Head of caudate nucleus (tissue), 42 donors: ENCODE measurements around the gene AGBL4.
A peak's percentile ranks its signal among the peaks of the same experiment; 100 is the strongest.
"Not testable (repeated sequence)": the region's sequence is repeated elsewhere in the genome, so short reads cannot be mapped to it uniquely, and the experiment has no call there.

Source experiments
- DNase-seq, 42 donors: peaks; one replicate each; pipeline versions ENCODE4 v3.0.0 to v3.0.0-alpha.2; 2020 to 2021; ENCODE audit warnings: mixed read lengths in 7 of 42
- intact Hi-C: fragments of 100-400 bp; cut with DNase I; formaldehyde crosslinking; loops from one replicate; pipeline ENCODE4 v1.15.0; 2022

Gene AGBL4

DNA sequence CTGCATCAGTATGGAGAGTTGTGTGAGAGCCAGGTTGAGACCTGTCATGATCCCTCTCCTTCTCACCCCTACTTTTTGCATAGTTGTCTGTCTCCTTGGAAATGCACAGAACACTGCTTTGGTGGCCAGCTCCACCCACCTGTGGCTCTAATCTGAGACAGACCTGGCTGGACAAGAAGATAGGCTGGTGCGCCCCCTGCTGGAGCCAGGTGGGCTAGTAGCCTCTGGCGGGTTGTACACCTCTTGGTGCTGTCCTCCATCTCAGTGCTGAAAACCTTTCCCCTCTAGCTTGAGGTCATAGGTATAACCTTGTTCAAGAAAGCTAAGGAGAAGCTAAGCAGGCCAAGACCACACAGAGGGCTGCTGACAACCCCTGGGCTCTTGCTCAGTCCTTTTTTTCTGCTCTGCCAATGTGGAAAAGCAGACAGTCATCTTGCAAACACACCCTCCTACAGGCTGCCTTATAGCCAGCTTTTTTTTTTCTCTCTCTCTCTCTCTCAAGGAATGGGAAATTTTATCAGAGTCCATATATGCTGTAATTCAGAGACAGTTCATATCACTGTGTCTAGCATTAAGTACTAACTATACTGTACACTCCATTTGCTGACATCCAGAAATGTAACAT lies 1492.9 kb downstream of the AGBL4 start:
- DNase-seq, result peak; percentile 10 to 91 (median 61)
- intact Hi-C loops, result no loop called here

DNA sequence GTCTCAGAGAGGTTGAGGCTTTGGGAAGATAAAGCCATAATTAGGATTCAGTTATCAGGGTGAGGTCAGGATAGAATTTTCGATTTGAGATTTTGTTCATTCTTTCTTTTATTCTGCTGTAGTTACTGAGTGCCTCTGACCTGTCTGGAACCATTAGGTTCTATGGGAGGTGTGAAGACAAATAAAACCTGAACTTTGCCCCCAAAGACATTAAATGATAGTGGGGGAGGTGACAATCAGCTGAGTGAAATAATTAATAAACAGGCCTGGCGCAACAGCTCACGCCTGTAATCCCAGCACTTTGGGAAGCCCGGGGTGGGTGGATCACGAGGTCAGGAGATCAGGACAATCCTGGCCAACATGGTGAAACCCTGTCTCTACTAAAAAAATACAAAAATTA lies 1496.7 kb downstream of the AGBL4 start:
- intact Hi-C loops, result no loop called here
- no peak for DNase-seq

DNA sequence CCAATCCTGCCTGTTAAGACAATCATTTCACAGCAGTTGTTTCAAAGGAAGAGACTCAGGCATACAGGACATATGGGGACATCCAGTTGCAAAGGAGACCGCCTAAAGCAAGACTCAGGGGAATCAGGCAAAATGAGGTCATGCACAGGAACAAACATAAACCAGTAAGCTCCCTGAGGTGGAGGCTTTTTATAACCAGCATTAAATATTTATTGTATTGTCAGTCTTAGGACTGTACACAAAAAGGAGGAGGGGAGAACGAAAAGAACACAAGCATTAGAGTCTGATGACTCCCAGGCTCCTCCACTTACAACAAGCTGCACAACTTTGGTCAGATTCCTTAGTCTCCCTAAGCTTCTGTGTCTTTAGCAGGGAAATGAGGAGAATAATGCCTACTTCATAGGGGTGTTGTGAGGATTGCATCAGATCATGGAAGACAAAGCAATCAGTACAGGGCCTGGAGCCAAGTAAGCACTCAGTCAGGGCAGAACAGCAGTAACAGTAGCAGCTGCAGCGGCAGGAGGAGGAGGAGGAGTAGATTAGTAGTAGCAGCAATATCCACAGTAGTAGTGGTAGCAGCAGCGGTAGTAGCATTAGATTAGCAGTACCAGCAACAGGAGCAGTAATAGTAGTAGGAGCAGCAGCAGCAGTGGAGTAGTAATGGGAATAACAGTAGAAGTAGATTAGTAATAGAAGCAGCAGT lies 1497.6 kb downstream of the AGBL4 start:
- DNase-seq, result peak; percentile 11 to 89 (median 70)
- intact Hi-C loops, result no loop called here

DNA sequence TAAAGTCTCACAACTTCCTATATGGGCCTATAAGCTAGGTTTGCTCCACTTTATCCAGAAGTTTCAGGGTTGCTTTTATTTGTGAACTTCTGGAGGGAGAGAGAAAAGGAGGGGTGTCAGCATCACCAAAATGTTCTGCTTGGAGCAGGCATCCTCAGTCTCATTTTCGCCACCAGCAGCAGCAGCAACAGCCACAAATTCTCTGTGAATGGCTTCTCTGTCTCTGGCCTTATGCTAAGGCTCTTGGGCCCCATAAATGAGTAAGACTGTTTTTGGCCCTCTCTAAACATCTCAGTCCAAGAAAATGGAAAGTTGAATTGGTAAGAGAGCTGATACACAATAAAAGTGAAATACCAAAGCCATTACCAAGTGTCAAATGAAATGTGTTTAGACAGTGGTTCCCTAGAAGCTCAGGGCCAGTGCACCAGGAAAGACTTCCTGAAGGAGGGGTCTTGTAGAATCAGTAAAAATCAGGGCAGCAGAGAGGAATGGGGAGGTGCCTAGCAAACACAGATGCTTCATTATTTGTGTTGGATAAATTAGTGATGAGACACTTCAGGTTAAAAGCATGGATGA lies 1498.8 kb downstream of the AGBL4 start:
- intact Hi-C loops, result no loop called here
- peak in 29 of 42 donors; percentile 4 to 65 (median 32) for DNase-seq

DNA sequence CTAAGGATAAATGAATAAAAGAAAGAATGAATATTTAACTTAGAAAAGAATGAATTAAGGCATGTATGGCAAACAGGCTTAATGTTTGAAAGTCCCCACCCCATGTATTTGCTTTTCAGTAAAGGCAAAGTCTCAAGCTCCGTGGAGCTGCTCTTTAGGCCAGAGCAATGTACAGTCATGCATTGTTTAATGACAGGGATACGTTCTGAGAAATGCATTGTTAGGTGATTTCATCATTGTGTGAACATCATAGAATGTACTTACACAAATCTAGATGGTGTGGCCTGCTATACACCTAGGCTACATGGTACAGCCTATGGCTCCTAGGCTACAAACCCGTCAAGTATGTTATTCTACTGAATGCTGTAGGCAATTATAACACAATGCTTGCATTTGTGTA lies 1500.2 kb downstream of the AGBL4 start:
- no peak for DNase-seq
- intact Hi-C loops, result no loop called here

DNA sequence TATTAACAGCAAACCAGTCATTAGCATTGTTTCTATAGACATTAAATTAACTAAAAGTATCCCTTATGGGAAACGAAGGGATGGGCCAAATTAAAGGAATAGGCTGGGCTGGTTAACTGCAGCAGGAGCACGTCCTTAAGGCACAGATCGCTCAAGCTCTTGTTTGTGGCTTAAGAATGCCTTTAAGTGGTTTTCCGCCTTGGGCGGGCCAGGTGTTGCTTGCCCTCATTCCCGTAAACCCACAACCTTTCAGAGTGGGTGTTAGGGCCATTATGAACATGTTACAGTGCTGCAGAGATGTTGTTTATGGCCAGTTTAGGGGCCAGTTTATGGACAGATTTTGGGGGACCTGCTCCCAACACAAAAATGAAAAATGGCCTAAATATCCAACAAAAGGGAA lies 1503.9 kb downstream of the AGBL4 start:
- intact Hi-C loops, DNase-seq: not testable (repeated sequence)

DNA sequence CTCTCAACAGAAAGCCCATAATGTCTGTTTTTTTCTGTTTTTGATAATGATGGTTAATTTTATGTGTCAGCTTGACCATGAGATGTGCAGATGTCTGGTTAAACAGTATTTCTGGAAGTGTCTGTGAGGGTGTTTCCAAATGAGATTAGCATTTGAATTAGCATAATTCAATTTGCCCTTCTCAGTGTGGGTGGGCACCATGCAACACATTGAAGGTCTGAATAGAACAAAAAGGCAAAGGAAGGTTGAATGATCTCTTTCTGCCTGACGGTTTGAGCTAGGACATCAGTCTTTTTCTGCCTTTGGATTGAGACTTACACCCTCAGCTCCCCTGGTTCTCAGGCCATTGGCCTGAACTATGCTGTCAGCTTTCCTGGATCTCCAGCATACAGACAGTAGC lies 1516.9 kb downstream of the AGBL4 start:
- no peak for DNase-seq
- intact Hi-C loops, result no loop called here

DNA sequence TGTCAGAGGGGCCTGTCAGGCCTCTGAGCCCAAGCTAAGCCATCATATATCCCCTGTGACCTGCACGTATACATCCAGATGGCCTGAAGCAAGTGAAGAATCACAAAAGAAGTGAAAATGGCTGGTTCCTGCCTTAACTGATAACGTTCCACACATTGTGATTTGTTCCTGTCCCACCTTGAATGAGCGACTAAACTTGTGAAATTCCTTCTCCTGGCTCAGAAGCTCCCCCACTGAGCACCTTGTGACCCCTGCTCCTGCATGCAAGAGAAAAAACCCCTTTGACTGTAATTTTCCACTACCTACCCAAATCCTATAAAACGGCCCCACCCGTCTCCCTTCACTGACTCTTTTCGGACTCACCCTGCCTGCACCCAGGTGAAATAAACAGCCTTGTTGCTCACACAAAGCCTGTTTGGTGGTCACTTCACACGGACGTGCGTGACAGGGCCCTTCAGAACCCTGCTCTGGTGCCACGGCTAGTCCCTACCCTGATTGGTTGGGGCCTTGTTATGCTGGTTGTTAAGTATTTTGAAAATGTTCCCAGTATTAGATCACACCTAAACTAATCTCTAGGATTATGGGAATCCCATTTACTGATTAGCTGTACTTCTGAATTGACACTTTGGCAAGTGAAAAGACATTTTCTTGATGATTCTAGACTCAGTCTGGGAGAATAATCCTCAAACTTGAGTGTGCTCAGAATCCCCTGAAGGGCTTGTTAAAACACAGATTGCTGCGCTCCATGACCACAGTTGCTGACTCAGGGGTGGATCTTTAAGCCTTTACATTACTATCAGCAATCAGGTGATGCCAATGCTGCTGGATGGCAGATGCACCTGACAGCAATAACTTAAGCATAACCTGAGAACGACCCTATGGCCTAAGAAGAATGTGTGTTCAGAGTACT lies 1523.0 kb downstream of the AGBL4 start:
- no peak for DNase-seq
- intact Hi-C loops, result no loop called here

DNA sequence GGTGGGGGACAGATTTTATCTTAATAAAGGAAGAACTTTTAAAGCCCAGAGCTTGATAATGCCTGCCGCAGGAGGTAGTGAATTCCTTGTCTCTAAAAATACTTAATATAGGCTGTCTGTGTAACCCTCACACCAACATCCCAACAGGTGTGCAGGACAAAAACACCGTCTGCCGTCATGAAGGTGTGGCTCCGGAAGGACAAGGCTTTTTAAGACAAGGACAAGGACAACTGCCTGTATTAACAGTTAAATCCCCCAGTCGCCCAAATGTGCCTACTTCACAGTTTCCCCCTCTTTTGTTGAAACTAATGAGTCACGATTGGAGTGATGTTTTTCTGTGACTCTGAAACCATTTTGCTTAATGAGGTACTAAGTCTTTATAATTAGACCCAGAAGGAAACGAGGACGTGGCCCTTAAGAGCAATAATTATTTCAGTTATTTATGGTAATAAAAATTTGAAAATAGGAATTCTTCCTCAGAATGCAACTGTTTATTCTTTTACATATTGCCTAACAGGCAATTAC lies 1524.5 kb downstream of the AGBL4 start:
- DNase-seq, result no peak
- intact Hi-C loops, result no loop called here

DNA sequence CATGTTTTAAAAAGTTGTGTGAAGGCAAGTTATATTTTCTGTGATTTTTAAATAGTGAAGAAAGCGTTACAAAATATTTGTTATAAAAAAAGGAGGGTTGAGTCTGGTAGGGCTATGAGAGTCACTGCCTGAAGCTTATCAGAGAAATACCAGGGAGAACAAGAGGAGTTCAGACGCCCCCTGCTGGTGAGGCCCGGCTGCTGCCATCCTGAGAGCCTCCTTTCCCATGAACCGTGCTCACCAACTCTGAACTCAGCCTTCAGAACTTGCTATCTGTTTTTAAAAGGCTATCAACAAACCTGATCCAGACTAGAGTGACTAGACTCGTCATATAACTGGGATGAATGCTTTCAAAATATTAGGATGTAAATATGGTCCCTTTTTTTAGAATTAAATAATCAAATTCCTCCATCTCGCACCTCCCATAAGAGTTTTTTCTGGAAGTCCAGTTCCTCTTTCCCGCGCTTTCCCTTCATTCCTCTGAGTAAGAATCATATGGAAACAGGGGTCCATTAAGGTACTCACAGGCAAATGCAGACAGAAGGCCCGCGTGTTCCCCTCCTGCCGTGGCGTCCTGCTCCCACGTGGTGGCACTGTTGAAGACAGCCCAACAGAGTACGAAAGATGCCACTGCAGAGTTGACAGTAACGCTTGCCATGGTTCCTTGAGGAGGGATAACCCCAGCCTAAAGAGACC lies 1525.5 kb downstream of the AGBL4 start:
- intact Hi-C loops, result no loop called here

DNA sequence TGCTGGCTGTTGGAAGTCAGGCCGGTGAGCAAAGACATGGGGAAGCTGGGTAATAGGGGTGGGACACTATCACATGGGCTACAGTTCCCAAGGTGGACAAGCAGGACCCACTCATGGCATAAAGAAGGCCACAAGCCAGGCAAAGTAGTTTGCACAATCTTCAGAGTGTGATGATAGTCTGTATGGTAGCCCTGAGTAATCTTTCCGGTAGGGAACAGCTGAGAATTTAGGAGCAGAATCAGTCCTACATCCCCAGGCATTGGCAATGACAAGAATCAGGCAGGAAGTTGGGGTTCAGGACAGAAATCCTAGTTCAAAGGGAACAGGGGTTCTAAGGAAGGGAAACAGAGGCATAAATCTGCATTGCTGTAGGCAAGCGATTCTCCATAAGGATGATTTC lies 1527.8 kb downstream of the AGBL4 start:
- intact Hi-C loops, result no loop called here
- no peak for DNase-seq

More for the DNA sequence above, 1525.5 kb downstream of the AGBL4 start:
- DNase-seq, result peak; percentile 73 to 97 (median 92)

DNA sequence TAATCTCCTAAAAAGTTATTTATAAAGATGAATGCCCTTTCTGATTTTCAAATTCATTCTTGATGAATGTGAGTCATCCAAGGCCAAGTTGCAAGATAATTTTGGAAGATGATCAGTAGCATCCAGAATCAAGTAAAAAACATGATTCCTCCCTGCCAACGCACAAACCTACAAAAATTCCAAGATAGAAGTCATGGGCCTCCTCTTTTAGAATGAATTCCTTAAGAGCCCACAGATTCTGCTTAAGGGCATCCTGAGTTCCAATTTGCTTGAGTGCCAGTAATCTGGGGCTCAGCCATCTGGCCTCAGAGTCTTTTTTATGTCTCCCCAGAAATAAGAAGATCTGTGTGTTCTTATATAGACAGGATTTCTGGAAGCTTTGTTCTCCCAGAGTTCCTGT lies 1528.6 kb downstream of the AGBL4 start:
- peak in 3 of 42 donors; percentile 12 to 30 (median 18) for DNase-seq
- intact Hi-C loops, result no loop called here

DNA sequence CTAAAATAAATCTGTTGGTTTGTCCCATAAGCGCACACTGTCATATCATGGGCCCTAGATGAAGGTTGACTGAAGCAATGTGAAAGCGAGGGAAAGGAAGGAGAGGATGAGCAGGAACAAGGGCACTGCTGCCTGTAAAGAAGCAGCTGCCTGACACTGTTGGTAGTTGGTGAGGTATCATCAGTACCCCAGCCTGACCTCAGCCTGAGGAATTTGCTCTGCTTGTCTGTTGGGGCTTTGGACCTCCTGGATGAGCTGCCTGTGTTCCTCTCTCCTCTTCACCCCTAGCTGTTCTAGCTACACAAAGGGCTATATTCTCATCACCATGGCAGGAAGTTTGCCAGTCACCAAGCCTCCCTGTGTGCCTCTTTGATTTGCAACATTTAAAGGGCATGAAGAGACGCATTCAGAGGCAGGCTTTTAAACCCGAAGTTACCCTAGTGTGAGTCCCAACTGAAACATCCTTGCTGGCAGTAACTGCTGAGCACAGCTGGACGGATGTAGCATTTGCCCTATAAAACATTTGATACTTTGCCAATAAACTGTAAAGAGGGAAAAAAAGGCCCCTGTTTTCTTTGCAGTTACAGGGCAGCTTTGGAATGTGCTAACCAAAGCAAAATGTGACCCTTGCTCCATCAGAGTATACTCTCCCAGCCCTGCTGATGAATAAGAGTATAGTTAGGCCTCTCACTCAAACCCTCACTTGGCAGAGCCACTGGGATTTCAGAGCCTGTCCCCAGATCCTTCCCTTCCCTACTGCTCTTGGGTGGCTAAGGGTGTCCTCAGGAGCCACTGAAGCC lies 1529.6 kb downstream of the AGBL4 start:
- intact Hi-C loops, result no loop called here
- peak in 41 of 42 donors; percentile 18 to 90 (median 72) for DNase-seq

DNA sequence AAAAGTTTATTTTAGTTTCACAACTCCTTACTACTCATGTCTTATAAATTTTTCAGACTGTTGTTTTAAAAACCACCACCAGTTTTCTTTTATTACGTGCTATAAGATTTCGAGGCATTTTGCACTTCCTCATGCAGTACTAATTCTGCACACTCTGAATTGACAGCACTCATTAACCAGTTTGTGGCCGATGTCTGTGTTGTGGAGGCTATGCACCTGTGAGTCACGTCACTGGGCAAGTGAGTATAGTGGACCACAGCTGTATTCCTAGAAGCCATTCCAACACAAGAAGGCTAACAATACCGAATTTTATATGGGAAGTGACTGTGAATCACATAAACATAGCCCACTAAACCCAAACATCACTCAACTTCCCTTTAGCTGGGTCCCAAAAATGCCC lies 1530.7 kb downstream of the AGBL4 start:
- DNase-seq, result no peak
- intact Hi-C loops, result no loop called here

DNA sequence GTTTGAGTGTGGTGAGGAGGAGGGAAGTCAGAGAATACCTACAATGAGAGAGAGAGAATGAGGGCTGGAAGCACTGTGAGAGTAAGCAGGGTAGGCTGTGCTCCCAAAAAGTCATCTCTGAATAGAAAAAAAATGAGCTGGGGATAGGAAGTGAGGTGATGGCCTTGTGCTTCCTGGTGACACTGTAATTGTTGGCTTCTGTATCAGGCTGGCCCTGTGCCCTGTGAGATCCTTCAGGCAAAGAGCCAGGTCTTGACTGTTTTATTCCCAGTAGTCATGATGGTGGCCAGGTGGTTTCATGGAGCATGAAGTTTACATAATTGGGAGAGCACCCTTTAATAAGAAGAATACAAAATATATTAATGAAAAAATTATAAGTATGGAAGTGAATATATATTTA lies 1531.4 kb downstream of the AGBL4 start:
- intact Hi-C loops, result no loop called here
- DNase-seq, result no peak

DNA sequence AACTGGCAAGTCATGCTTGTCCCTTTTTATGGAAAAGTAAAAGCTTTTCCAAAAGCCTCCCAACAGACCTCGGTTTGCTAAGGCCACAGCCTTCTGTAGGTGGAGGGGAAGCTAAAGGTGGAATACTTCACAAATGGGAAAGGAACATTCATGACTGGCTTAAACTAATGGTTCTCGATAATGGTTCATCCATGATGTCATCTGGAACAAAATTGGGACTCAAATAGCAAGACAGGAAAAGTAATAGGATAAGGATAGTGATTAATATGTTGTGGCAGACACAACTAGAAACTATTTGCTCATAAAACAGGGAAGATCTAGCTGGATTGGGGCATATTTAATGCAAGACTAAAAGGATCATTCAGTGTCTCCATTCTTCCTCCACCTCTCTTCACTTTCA lies 1535.0 kb downstream of the AGBL4 start:
- intact Hi-C loops, result no loop called here
- DNase-seq, result no peak
